Suprapubic skin (tissue), 4 donors: ENCODE measurements around the gene MFSD12. TPM values are rescaled to one million over a fixed set of nuclear protein-coding genes. Genes with fewer than 3 reads are reported as not detected.

Experiments used
- DNase-seq, 2 donors: peaks; one replicate each; pipeline ENCODE4 v3.0.0-alpha.2; 2019; ENCODE audit warnings: low spot score in 2 of 2
- H3K27ac ChIP-seq: fragments of 200-600 bp; sonication (generic); one replicate; pipeline ENCODE4 v1.5.1; 2019
- H3K27me3 ChIP-seq: fragments of 200-600 bp; sonication (generic); one replicate; pipeline ENCODE4 v1.5.1; 2019
- H3K36me3 ChIP-seq: fragments of 200-600 bp; sonication (generic); one replicate; pipeline ENCODE4 v1.5.1; 2019
- H3K4me1 ChIP-seq: fragments of 200-600 bp; sonication (generic); one replicate; pipeline ENCODE4 v1.5.1; 2019
- H3K4me3 ChIP-seq: fragments of 200-600 bp; sonication (generic); one replicate; pipeline ENCODE4 v1.5.1; 2019; ENCODE audit warnings: mild to moderate bottlenecking
- H3K9me3 ChIP-seq: fragments of 200-600 bp; sonication (generic); one replicate; pipeline ENCODE4 v1.5.1; 2019
- EP300 ChIP-seq: sonication (generic); formaldehyde crosslinking; IDR thresholded peaks from one replicate; pipeline ENCODE4 v1.6.1; 2017; ENCODE audit warnings: antibody characterized with exemption
- POLR2A ChIP-seq, 2 donors: fragments of 450-650 bp; IDR thresholded peaks; one replicate each; pipeline ENCODE4 v1.6.1; 2017; ENCODE audit warnings: antibody characterized with exemption in 2 of 2, mild to moderate bottlenecking in 2 of 2, moderate library complexity in 2 of 2
- POLR2AphosphoS5 ChIP-seq, 3 donors: sonication (generic); formaldehyde crosslinking; IDR thresholded peaks; one replicate each; pipeline ENCODE4 v1.6.1; 2017; ENCODE audit warnings: antibody characterized with exemption in 3 of 3
- WGBS: methylation state at CpG from one replicate; pipeline ENCODE4 v1.1.5; 2018; 5-methylcytosine and 5-hydroxymethylcytosine counted together
- total RNA-seq, 4 donors: library from RNA; depleted of rRNA; stranded (reverse); fragments of >200 nt; gene quantifications; one replicate each; pipeline ENCODE4 v1.1.0, GENCODE V29; 2016
- TF ChIP-seq, protein P1 (sequence below), 2 donors: fragments of 200-600 bp in 1 of 2; fragments of 450-650 bp in 1 of 2; sonication (generic) in 1 of 2; IDR thresholded peaks; one replicate each; pipeline ENCODE4 v1.5.1; 2016 to 2019; ENCODE audit warnings: antibody characterized with exemption in 2 of 2, mild to moderate bottlenecking in 1 of 2, moderate library complexity in 1 of 2

MFSD12 gene
- total RNA-seq, 4 donors from 2014 or later: 60.4 to 206 (median 119) TPM

DNA sequence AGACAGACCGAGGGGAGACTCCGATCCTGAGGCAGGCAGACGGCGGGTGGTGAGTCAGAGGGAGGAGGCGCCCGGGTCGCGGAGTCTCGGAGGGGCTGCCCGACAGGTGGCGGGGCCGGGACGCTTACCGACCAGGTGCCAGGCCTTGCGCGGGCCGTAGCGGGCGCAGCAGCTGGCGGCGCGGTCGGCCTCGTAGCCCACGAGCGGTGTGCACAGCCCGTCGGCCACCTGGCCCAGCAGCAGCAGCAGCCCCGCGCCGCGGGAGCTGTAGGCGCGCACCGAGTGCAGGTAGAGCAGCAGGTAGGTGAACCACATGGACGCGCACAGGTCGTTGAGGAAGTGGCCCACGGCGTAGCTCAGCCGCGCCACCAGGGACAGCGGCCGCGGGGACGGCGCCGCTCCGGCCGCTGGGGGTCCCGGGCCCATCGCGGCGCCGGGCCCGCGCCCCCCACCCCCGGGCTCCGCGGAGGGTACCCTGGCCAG, 367 bp downstream of the MFSD12 start:
- TF ChIP-seq POLR2AphosphoS5 (IDR thresholded peaks at IDR 0.05) (no peak), EP300 (no peak), POLR2A (IDR thresholded peaks at IDR 0.05) (no peak)
- TF ChIP-seq, protein P1, sequence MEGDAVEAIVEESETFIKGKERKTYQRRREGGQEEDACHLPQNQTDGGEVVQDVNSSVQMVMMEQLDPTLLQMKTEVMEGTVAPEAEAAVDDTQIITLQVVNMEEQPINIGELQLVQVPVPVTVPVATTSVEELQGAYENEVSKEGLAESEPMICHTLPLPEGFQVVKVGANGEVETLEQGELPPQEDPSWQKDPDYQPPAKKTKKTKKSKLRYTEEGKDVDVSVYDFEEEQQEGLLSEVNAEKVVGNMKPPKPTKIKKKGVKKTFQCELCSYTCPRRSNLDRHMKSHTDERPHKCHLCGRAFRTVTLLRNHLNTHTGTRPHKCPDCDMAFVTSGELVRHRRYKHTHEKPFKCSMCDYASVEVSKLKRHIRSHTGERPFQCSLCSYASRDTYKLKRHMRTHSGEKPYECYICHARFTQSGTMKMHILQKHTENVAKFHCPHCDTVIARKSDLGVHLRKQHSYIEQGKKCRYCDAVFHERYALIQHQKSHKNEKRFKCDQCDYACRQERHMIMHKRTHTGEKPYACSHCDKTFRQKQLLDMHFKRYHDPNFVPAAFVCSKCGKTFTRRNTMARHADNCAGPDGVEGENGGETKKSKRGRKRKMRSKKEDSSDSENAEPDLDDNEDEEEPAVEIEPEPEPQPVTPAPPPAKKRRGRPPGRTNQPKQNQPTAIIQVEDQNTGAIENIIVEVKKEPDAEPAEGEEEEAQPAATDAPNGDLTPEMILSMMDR (IDR thresholded peaks at IDR 0.05): no peak
- H3K4me3 ChIP-seq: peak overlapping the region; percentile 92
- no peak for DNase-seq
- no peaks in the 10 kb centered on the region for H3K9me3 ChIP-seq
- H3K27ac ChIP-seq: peak overlapping the region; percentile 88
- WGBS: 0% methylated on average over 4 of the region's 60 CpGs
- no peaks in the 10 kb centered on the region for H3K27me3 ChIP-seq
- H3K4me1 ChIP-seq: peaks cover 40% of the 10 kb centered on the region
- no peaks in the 10 kb centered on the region for H3K36me3 ChIP-seq

DNA sequence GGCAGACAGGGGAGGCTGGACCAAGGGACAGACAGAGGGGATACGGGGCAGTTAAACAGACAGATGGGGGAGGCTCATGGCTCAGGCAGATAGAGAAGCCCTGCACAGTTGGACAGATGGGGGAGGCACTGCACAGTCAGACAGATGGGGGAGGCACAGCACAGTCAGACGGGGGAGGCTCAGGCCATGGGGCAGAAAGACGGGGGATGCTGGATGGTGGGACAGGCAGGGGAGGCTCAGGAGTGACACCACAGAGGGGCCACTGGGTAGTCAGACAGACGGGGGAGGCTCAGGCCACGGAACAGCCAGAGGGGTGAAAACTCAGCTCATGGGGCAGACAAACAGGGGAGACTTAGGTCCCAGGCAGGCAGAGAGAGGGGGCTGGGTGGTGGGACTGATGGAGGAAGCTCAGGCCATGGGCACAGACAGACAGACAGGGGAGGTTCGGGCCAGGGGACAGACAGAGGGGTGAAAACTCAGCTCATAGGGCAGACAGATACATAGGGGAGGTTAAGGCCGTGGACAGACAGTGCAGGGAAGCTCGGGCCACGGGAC, 886 bp downstream of the MFSD12 start:
- no peak for DNase-seq
- WGBS: 29% methylated on average over 9 of the region's 9 CpGs
- no peak for TF ChIP-seq POLR2A (IDR thresholded peaks at IDR 0.05)
- Histone ChIP-seq H3K9me3 (no peaks in the 10 kb centered on the region), H3K36me3 (no peaks in the 10 kb centered on the region), H3K4me1 (peaks cover 40% of the 10 kb centered on the region), H3K27ac (no peak overlapping the region), H3K4me3 (peak overlapping the region; percentile 92), H3K27me3 (no peaks in the 10 kb centered on the region)

DNA sequence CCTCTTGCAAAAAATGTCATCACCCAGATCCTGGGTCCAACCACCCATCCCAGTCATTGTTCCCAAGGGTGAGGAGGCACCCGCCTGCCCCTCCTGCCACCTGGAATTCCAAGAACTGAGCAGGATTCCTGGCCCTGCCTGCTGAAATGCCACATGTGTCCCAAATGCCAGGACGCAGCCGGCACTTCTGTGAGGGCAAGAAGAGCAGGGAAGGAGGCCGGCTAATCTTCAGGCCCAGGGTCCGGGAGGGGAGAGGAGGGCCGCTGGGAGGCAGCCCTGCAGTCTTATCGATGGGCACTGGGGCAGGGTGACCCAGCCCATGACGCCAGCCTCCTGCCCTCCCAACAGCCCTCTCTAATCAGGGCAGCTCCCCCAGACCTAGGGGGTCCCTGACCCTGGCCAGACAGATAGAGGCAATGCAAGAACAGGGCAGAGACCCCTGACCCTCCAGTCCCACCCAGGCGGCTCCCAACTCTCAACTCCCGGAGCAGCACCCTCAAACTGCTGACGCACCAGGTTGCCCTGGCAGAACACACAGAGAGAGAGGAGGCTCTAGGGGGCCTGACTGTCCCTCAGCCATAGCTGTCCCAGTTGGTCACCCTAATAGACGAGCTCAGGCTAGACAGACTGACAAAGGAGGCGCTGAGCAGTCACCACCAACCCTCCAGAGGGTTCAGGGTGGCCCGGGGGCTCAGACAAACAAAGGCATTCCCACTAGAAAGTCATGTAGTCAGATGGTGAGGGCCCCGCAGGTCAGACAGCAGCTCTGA, 1.5 kb downstream of the MFSD12 start:
- no peak overlapping the region for H3K27ac ChIP-seq
- no peaks in the 10 kb centered on the region for H3K27me3 ChIP-seq
- H3K9me3 ChIP-seq: no peaks in the 10 kb centered on the region
- 77% methylated on average over 8 of the region's 15 CpGs for WGBS
- peak overlapping the region; percentile 92 for H3K4me3 ChIP-seq
- TF ChIP-seq POLR2AphosphoS5 (IDR thresholded peaks at IDR 0.05) (no peak), EP300 (no peak), POLR2A (IDR thresholded peaks at IDR 0.05) (no peak)
- TF ChIP-seq, protein P1 (IDR thresholded peaks at IDR 0.05): no peak
- H3K4me1 ChIP-seq: peaks cover 40% of the 10 kb centered on the region
- no peak for DNase-seq
- no peaks in the 10 kb centered on the region for H3K36me3 ChIP-seq

DNA sequence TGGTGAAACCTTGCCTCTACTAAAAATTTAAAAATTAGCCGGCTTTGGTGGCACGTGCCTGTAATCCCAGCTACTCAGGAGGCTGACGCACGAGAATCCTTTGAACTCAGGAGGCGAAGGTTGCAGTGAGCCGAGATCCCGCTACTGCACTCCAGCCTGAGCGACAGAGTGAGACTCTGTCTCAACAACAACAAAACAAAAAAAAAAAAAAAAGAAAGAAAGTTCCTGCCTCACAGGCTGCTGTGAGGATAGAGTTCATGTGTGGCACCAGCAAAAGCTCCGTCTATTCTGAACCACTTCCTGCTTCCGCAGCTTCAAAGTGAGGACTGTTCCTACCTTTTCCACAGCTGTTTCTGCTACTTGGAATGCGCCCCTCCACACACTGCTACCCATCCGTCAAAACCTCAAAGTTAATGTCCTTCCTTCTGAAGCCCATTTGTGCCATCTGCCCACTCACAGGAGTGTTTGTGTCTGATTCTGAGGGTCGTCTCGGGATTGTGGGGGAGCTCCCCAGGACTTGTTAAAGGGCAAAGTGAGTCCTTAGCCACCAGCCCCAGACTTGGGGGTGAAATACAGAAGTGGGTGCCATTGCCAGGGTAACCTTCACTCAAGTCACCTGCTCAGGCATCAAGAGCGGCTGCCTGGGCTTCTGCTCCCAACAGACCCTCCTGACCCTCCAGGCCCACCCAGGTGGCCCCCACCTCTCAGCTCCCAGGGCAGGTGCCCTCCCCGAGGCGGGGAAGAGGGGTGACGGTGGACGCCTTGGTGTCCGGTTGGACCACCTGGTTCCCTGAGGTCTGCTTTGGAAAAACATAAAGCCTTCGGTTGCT, 2.9 kb downstream of the MFSD12 start:
- H3K4me3 ChIP-seq: no peak overlapping the region
- no peaks in the 10 kb centered on the region for H3K27me3 ChIP-seq
- no peak overlapping the region for H3K27ac ChIP-seq
- WGBS: 69% methylated on average over 20 of the region's 21 CpGs
- H3K36me3 ChIP-seq: no peaks in the 10 kb centered on the region
- peaks cover 40% of the 10 kb centered on the region for H3K4me1 ChIP-seq
- DNase-seq: no peak
- no peaks in the 10 kb centered on the region for H3K9me3 ChIP-seq
- TF ChIP-seq, protein P1 (IDR thresholded peaks at IDR 0.05): no peak
- no peak for TF ChIP-seq POLR2A (IDR thresholded peaks at IDR 0.05)
- TF ChIP-seq EP300: no peak
- no peak for TF ChIP-seq POLR2AphosphoS5 (IDR thresholded peaks at IDR 0.05)

DNA sequence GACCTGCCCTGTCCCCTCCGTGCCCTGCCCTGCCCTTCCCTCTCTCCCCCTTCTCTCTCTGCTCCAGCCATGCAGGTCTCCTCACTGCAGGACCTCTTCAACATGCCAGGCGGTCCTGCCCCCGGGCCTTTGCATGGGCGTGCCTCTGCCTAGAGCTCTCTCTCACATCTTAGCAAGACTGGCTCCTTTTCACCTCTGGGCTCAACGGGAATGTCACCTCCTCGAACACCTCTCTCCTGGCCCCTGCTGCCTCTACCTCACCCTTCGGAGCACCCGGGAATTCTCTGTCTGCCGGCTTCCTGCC, 5.6 kb downstream of the MFSD12 start:
- peaks cover 28% of the 10 kb centered on the region for H3K4me1 ChIP-seq
- no peak overlapping the region for H3K27ac ChIP-seq
- H3K9me3 ChIP-seq: no peaks in the 10 kb centered on the region
- DNase-seq: no peak
- WGBS: 70% methylated on average over 9 of the region's 9 CpGs
- peaks cover 8% of the 10 kb centered on the region for H3K36me3 ChIP-seq
- no peaks in the 10 kb centered on the region for H3K27me3 ChIP-seq
- TF ChIP-seq, protein P1 (IDR thresholded peaks at IDR 0.05): no peak
- TF ChIP-seq EP300 (no peak), POLR2A (IDR thresholded peaks at IDR 0.05) (no peak), POLR2AphosphoS5 (IDR thresholded peaks at IDR 0.05) (no peak)
- H3K4me3 ChIP-seq: no peak overlapping the region
